Mucosa of gallbladder (tissue), 1 donor: ENCODE data around the gene CIRBP. TPM values are rescaled to one million over a fixed set of nuclear protein-coding genes. Genes with fewer than 3 reads are reported as not detected.

ENCODE experiments used
- DNase-seq: peaks from one replicate; pipeline ENCODE4 v3.0.0-alpha.2; 2020; ENCODE audit warnings: low spot score
- total RNA-seq: library from RNA; stranded (reverse); gene quantifications from one replicate; pipeline ENCODE4 v1.2.1, GENCODE V29; 2021
- donor health status: DM: no; HTN: no; CAD: no.

Gene CIRBP
- total RNA-seq, 1 donor from 2014 or later: 382 TPM

GRCh38 chr19:1278713-1279660 is 9.9 kb downstream of the CIRBP start:
- DNase-seq: no peak

GRCh38 chr19:1279782-1280341 is 10.7 kb downstream of the CIRBP start:
- DNase-seq: peak; percentile 86

GRCh38 chr19:1280636-1281568 is 11.8 kb downstream of the CIRBP start:
- DNase-seq: no peak

- DNase-seq: no peak
Measured at GRCh38 chr19:1281569-1282287, 12.6 kb downstream of the CIRBP start.

GRCh38 chr19:1282588-1283206 is 13.6 kb downstream of the CIRBP start:
- DNase-seq: no peak

- DNase-seq: no peak
Measured at GRCh38 chr19:1283207-1283916, 14.2 kb downstream of the CIRBP start.

GRCh38 chr19:1283917-1284292 is 14.8 kb downstream of the CIRBP start:
- no peak for DNase-seq

- no peak for DNase-seq
Measured at GRCh38 chr19:1284293-1284978, 15.3 kb downstream of the CIRBP start.

- no peak for DNase-seq
Measured at GRCh38 chr19:1284979-1285736, 16.0 kb downstream of the CIRBP start.

GRCh38 chr19:1285737-1286360 is 16.7 kb downstream of the CIRBP start, which contains the start of gene EFNA2:
Gene EFNA2, plus strand, starts transcription at chr19:1285873. Its CDS starts 296 bp downstream, at chr19:1286169.
- DNase-seq: no peak

- DNase-seq: no peak
Measured at GRCh38 chr19:1286487-1287353, 17.6 kb downstream of the CIRBP start.

- no peak for DNase-seq
Measured at GRCh38 chr19:1287354-1288225, 18.5 kb downstream of the CIRBP start.

- DNase-seq: no peak
Measured at GRCh38 chr19:1288226-1288612, 19.1 kb downstream of the CIRBP start.

GRCh38 chr19:1288833-1289685 is 19.9 kb downstream of the CIRBP start:
- DNase-seq: no peak

GRCh38 chr19:1289686-1290025 is 20.5 kb downstream of the CIRBP start:
- DNase-seq: no peak
